ENCODE data around the gene PRG2. TPM values are rescaled to one million over a fixed set of nuclear protein-coding genes. Genes with fewer than 3 reads are reported as not detected.

The PRG2 gene
- total and polyA plus RNA-seq, 9 of the 15 experiments (the other 6 are each of a cell fraction or from before 2014, with no cell fraction given), result 1.8 to 78.0 (median 26.6) TPM

DNA sequence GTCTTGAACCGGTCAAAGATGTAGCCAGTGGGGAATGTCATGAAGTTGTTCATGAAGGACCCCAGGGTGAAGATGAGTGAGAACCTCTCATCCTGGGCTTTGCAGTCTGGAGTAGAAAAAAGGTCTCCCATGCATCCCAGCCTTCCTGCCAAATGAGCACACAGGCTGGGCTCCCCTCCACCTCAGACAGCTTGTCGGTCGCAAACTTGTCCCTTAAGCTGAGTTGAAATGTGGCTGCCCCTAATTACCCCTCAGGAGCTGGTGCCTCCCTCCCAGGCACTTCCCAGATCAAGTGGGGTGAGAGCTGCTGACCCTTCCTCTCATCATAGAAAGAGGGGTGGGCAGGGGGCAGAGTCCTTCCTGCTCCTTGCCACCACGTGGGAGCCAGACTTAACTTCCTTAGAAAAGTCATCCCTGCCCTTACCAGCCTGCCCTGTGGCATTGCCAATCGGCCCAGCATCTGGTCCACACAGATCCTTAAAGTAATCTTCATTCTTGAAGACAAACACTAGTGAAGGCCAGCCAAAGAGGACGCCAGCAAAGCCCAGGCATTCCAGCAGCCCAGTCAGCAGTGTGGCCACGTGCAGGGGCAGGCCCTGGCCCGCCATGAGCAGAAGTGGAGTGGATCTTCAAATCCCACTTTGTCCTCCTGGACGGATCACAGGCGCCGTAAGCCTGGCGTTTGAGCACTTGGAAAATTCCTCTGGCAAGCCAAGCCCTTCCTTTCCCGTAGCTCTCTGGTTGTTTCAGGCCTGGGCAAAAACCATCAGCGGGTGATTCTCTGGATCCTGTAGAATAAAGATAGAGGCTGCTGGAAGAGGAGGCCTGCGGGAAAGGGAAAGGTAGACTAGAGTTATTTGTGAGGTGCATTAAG lies 35.4 kb upstream of the PRG2 start (continued):
- TF ChIP-seq, protein P1, sequence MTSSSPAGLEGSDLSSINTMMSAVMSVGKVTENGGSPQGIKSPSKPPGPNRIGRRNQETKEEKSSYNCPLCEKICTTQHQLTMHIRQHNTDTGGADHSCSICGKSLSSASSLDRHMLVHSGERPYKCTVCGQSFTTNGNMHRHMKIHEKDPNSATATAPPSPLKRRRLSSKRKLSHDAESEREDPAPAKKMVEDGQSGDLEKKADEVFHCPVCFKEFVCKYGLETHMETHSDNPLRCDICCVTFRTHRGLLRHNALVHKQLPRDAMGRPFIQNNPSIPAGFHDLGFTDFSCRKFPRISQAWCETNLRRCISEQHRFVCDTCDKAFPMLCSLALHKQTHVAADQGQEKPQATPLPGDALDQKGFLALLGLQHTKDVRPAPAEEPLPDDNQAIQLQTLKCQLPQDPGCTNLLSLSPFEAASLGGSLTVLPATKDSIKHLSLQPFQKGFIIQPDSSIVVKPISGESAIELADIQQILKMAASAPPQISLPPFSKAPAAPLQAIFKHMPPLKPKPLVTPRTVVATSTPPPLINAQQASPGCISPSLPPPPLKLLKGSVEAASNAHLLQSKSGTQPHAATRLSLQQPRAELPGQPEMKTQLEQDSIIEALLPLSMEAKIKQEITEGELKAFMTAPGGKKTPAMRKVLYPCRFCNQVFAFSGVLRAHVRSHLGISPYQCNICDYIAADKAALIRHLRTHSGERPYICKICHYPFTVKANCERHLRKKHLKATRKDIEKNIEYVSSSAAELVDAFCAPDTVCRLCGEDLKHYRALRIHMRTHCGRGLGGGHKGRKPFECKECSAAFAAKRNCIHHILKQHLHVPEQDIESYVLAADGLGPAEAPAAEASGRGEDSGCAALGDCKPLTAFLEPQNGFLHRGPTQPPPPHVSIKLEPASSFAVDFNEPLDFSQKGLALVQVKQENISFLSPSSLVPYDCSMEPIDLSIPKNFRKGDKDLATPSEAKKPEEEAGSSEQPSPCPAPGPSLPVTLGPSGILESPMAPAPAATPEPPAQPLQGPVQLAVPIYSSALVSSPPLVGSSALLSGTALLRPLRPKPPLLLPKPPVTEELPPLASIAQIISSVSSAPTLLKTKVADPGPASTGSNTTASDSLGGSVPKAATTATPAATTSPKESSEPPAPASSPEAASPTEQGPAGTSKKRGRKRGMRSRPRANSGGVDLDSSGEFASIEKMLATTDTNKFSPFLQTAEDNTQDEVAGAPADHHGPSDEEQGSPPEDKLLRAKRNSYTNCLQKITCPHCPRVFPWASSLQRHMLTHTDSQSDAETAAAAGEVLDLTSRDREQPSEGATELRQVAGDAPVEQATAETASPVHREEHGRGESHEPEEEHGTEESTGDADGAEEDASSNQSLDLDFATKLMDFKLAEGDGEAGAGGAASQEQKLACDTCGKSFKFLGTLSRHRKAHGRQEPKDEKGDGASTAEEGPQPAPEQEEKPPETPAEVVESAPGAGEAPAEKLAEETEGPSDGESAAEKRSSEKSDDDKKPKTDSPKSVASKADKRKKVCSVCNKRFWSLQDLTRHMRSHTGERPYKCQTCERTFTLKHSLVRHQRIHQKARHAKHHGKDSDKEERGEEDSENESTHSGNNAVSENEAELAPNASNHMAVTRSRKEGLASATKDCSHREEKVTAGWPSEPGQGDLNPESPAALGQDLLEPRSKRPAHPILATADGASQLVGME (CRISPR knock-in tag; IDR thresholded peaks at IDR 0.05), result no peak
- TF ChIP-seq SOX6 (IDR thresholded peaks at IDR 0.05) (no peak), SIRT6 (IDR thresholded peaks at IDR 0.05; ENCODE audit: low read depth, low read length) (no peak), KLF1 (tag; IDR thresholded peaks at IDR 0.05) (no peak), C11orf30 (IDR thresholded peaks at IDR 0.05; ENCODE audit: low read depth) (no peak), CREBBP (IDR thresholded peaks at IDR 0.05; ENCODE audit: low read depth, low read length) (no peak), ZFPM2 (CRISPR knock-in tag; IDR thresholded peaks at IDR 0.05) (no peak), FOXM1 (IDR thresholded peaks at IDR 0.05; ENCODE audit: low read depth) (no peak), FOXM1 (CRISPR knock-in tag; IDR thresholded peaks at IDR 0.05; ENCODE audit: low read depth) (no peak), ELK3 (CRISPR knock-in tag; IDR thresholded peaks at IDR 0.05) (no peak), ZNF324 (CRISPR knock-in tag; IDR thresholded peaks at IDR 0.05) (no peak), RUNX1 (IDR thresholded peaks at IDR 0.05; ENCODE audit: low read depth) (no peak), ZKSCAN8 (CRISPR knock-in tag; IDR thresholded peaks at IDR 0.05) (0 out of 2 replicates have a peak, but pooled peaks have one; percentile 30), ZNF12 (CRISPR knock-in tag; IDR thresholded peaks at IDR 0.05) (peak; percentile 31; the same call in 1 of the 2 replicates), SNAPC5 (CRISPR knock-in tag; IDR thresholded peaks at IDR 0.05) (no peak), SMAD4 (CRISPR knock-in tag; conservative IDR thresholded peaks at IDR 0.05) (peak; percentile 20; the same call in 1 of the 2 replicates), PRMT5 (CRISPR knock-in tag; IDR thresholded peaks at IDR 0.05) (no peak)
- TF ChIP-seq, protein P2, sequence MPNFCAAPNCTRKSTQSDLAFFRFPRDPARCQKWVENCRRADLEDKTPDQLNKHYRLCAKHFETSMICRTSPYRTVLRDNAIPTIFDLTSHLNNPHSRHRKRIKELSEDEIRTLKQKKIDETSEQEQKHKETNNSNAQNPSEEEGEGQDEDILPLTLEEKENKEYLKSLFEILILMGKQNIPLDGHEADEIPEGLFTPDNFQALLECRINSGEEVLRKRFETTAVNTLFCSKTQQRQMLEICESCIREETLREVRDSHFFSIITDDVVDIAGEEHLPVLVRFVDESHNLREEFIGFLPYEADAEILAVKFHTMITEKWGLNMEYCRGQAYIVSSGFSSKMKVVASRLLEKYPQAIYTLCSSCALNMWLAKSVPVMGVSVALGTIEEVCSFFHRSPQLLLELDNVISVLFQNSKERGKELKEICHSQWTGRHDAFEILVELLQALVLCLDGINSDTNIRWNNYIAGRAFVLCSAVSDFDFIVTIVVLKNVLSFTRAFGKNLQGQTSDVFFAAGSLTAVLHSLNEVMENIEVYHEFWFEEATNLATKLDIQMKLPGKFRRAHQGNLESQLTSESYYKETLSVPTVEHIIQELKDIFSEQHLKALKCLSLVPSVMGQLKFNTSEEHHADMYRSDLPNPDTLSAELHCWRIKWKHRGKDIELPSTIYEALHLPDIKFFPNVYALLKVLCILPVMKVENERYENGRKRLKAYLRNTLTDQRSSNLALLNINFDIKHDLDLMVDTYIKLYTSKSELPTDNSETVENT (CRISPR knock-in tag; IDR thresholded peaks at IDR 0.05), result no peak

Measured in K562 (cell line).